ENCODE data around the gene IQCF2.

DNA sequence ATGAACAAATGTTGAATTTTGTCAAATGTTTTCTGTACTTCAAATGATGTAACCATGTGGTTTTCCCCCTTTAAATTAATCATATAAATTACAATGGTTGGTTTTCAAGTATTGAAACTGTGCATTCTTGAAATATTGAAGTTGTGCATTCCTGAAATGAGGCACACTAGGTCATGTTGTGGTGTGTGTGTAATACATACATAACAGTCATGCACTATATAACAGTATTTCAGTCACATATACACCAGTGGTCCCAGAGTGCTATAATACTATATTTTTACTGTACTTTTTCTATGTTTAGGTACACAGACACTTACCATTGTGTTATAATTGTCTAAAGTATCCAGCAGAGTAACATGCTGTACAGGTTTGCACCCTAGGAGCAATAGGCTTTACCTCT lies 25.0 kb downstream of the IQCF2 start:
- TF ChIP-seq, protein P1, sequence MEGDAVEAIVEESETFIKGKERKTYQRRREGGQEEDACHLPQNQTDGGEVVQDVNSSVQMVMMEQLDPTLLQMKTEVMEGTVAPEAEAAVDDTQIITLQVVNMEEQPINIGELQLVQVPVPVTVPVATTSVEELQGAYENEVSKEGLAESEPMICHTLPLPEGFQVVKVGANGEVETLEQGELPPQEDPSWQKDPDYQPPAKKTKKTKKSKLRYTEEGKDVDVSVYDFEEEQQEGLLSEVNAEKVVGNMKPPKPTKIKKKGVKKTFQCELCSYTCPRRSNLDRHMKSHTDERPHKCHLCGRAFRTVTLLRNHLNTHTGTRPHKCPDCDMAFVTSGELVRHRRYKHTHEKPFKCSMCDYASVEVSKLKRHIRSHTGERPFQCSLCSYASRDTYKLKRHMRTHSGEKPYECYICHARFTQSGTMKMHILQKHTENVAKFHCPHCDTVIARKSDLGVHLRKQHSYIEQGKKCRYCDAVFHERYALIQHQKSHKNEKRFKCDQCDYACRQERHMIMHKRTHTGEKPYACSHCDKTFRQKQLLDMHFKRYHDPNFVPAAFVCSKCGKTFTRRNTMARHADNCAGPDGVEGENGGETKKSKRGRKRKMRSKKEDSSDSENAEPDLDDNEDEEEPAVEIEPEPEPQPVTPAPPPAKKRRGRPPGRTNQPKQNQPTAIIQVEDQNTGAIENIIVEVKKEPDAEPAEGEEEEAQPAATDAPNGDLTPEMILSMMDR (IDR thresholded peaks at IDR 0.05): no peak
- TF ChIP-seq POLR2A (IDR thresholded peaks at IDR 0.05): no peak
